Kidney epithelial cell (primary cell): Measurements from ENCODE around the gene GNPAT. TPM values are rescaled to one million over a fixed set of nuclear protein-coding genes. Genes with fewer than 3 reads are reported as not detected.

ENCODE experiments used
- DNase-seq: peaks from one replicate; pipeline ENCODE4 v3.0.0-alpha.2; 2010; ENCODE audit warnings: low read depth
- H3K27me3 ChIP-seq: 2 replicates; pipeline ENCODE4 v1.6.0; 2011; ENCODE audit warnings: low read length; ENCODE audit not compliant: control insufficient read depth, insufficient read depth
- H3K36me3 ChIP-seq: 2 replicates; pipeline ENCODE4 v1.5.1; 2011; ENCODE audit warnings: low read length; ENCODE audit not compliant: control insufficient read depth, insufficient read depth
- H3K4me3 ChIP-seq: 2 replicates; pipeline ENCODE4 v1.5.1; 2011; ENCODE audit warnings: low read depth, mild to moderate bottlenecking, control low read depth, low read length
- CTCF ChIP-seq: IDR thresholded peaks from 2 replicates; pipeline ENCODE4 v1.5.1; 2011; ENCODE audit warnings: mild to moderate bottlenecking, moderate library complexity, low read length, control low read depth, inconsistent platforms; ENCODE audit not compliant: insufficient read depth, poor library complexity, severe bottlenecking
- total RNA-seq: library from RNA; depleted of rRNA; stranded (reverse); fragments of >200 nt; gene quantifications from 2 replicates; pipeline ENCODE4 v1.2.3, GENCODE V29; 2015

The GNPAT gene
- total RNA-seq, 1 donor from 2014 or later, result 51.9 TPM

GRCh38 chr1:231215681-231216385 lies 25.2 kb upstream of the GNPAT start:
- Histone ChIP-seq H3K36me3 (no peaks in the 10 kb centered on the region), H3K4me3 (no peak overlapping the region), H3K27me3 (peaks cover 9% of the 10 kb centered on the region)
- no peak for DNase-seq
- no peak for TF ChIP-seq CTCF

- Histone ChIP-seq H3K27me3 (peaks cover 9% of the 10 kb centered on the region), H3K36me3 (no peaks in the 10 kb centered on the region), H3K4me3 (no peak overlapping the region)
- TF ChIP-seq CTCF, result no peak
- no peak for DNase-seq
These were observed 24.5 kb upstream of the GNPAT start for GRCh38 chr1:231216498-231216897.

- TF ChIP-seq CTCF, result no peak
- Histone ChIP-seq H3K27me3 (peaks cover 9% of the 10 kb centered on the region), H3K36me3 (no peaks in the 10 kb centered on the region), H3K4me3 (no peak overlapping the region)
- DNase-seq, result no peak
These were observed 24.0 kb upstream of the GNPAT start for GRCh38 chr1:231217056-231217455.

- TF ChIP-seq CTCF, result no peak
- peaks cover 5% of the 10 kb centered on the region for H3K27me3 ChIP-seq
- H3K36me3 ChIP-seq, result peaks cover 1% of the 10 kb centered on the region
- no peak for DNase-seq
- H3K4me3 ChIP-seq, result no peak overlapping the region
These were observed 22.9 kb upstream of the GNPAT start for GRCh38 chr1:231218078-231218477.

GRCh38 chr1:231219422-231220401 lies 21.3 kb upstream of the GNPAT start:
- no peak for DNase-seq
- Histone ChIP-seq H3K27me3 (peaks cover 5% of the 10 kb centered on the region), H3K4me3 (no peak overlapping the region), H3K36me3 (peaks cover 1% of the 10 kb centered on the region)
- no peak for TF ChIP-seq CTCF
